ENCODE data around the gene ABCA4. TPM values are rescaled to one million over a fixed set of nuclear protein-coding genes. Genes with fewer than 3 reads are reported as not detected.

Gene ABCA4
- total RNA-seq, 1 donor from 2014 or later: 6.0 TPM

DNA sequence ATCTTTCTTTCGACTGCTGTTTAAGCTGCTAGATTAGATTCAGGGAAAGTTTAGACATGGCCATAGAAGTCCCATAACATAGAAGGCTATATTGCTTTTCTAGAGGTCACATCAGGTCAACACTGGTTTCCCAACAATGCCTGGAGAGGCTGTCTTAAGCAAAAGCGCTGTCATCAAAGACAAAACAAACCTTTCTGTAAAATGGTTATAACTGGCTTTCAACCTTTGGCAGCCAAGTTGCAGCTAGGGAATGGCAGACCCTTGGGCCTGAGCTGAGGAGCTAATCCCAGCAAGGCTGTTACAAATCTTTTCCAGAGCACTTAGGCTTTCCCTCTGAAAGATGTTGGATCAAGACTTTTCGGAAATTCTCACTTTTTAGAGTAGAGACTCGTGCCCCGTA lies 11.2 kb upstream of the ABCA4 start:
- no peaks in the 10 kb centered on the region for H3K27me3 Mint-ChIP-seq (ENCODE audit: unreplicated experiment)
- TF ChIP-seq, protein P1, sequence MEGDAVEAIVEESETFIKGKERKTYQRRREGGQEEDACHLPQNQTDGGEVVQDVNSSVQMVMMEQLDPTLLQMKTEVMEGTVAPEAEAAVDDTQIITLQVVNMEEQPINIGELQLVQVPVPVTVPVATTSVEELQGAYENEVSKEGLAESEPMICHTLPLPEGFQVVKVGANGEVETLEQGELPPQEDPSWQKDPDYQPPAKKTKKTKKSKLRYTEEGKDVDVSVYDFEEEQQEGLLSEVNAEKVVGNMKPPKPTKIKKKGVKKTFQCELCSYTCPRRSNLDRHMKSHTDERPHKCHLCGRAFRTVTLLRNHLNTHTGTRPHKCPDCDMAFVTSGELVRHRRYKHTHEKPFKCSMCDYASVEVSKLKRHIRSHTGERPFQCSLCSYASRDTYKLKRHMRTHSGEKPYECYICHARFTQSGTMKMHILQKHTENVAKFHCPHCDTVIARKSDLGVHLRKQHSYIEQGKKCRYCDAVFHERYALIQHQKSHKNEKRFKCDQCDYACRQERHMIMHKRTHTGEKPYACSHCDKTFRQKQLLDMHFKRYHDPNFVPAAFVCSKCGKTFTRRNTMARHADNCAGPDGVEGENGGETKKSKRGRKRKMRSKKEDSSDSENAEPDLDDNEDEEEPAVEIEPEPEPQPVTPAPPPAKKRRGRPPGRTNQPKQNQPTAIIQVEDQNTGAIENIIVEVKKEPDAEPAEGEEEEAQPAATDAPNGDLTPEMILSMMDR (IDR thresholded peaks at IDR 0.05): no peak
- DNase-seq (ENCODE audit: extremely low spot score, unreplicated experiment): no peak
- H3K4me3 Mint-ChIP-seq (ENCODE audit: unreplicated experiment): no peak overlapping the region
- peaks cover 6% of the 10 kb centered on the region for H3K36me3 Mint-ChIP-seq (ENCODE audit: unreplicated experiment)
- peaks cover 31% of the 10 kb centered on the region for H3K4me1 Mint-ChIP-seq (ENCODE audit: unreplicated experiment)
- peaks cover 11% of the 10 kb centered on the region for H3K9me3 Mint-ChIP-seq (ENCODE audit: unreplicated experiment)
- H3K27ac Mint-ChIP-seq (ENCODE audit: unreplicated experiment): peak overlapping the region; percentile 66

DNA sequence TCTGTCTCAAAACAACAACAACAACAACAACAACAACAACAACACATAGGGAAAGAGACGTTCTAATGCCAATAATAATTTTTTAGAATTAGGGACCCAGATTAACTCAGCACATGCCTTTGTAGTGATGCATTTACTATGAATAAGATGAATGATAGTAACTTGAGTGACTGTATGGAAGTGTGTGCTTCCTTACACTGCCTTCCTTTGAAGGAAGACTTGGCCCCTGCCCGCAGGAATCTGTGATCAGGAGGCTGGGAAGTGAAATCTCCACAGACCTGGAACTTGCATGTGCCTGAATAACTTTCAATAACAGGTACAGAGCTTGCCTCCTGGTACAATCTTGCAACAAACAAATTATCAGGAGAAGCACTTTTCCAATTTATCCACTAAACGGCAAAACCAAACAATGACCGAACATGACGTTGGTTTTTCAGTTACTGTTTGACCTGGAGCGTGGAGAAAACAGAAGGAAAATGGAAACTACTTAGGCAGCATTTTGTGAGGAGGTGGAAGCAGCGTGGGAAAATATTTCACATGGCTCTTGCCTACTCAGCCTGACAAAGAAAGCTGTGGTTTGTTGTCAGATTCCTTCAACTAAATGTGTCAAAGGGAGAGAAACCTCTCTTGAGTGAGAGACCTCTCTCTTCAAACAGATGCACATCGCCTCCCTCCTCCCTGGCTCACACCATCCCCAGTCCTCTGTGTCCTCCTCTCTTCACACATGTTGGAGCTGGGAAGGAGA lies 10.1 kb upstream of the ABCA4 start:
- Mint-ChIP-seq H3K4me1 (ENCODE audit: unreplicated experiment) (peaks cover 41% of the 10 kb centered on the region), H3K27ac (ENCODE audit: unreplicated experiment) (peak overlapping the region; percentile 66), H3K27me3 (ENCODE audit: unreplicated experiment) (no peaks in the 10 kb centered on the region), H3K4me3 (ENCODE audit: unreplicated experiment) (no peak overlapping the region), H3K36me3 (ENCODE audit: unreplicated experiment) (peaks cover 4% of the 10 kb centered on the region), H3K9me3 (ENCODE audit: unreplicated experiment) (peaks cover 7% of the 10 kb centered on the region)
- no peak for DNase-seq (ENCODE audit: extremely low spot score, unreplicated experiment)
- TF ChIP-seq, protein P1 (IDR thresholded peaks at IDR 0.05): no peak

DNA sequence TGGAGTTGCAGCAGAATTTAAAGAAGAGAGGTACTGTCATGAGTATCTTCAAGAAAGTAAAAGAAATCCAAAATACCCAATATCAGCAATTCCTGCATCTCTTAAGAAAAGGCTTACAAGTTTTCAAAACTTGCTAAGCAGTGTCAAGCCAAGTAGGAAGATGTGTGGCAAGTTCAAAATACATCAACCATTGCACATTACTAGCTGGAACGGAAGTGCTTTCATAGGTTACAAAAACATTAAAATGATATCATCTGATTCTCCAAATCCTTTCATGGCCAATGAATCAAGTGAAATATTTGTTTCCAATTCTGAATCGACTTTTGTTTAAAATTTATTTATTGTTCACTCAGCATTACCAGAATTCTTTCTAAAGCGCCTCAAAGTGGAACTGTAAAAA lies 5.7 kb upstream of the ABCA4 start:
- Mint-ChIP-seq H3K4me3 (ENCODE audit: unreplicated experiment) (no peak overlapping the region), H3K4me1 (ENCODE audit: unreplicated experiment) (peaks cover 43% of the 10 kb centered on the region), H3K27ac (ENCODE audit: unreplicated experiment) (peak overlapping the region; percentile 28), H3K36me3 (ENCODE audit: unreplicated experiment) (peaks cover under 1% of the 10 kb centered on the region), H3K9me3 (ENCODE audit: unreplicated experiment) (no peaks in the 10 kb centered on the region), H3K27me3 (ENCODE audit: unreplicated experiment) (no peaks in the 10 kb centered on the region)
- no peak for DNase-seq (ENCODE audit: extremely low spot score, unreplicated experiment)
- TF ChIP-seq, protein P1 (IDR thresholded peaks at IDR 0.05): no peak

DNA sequence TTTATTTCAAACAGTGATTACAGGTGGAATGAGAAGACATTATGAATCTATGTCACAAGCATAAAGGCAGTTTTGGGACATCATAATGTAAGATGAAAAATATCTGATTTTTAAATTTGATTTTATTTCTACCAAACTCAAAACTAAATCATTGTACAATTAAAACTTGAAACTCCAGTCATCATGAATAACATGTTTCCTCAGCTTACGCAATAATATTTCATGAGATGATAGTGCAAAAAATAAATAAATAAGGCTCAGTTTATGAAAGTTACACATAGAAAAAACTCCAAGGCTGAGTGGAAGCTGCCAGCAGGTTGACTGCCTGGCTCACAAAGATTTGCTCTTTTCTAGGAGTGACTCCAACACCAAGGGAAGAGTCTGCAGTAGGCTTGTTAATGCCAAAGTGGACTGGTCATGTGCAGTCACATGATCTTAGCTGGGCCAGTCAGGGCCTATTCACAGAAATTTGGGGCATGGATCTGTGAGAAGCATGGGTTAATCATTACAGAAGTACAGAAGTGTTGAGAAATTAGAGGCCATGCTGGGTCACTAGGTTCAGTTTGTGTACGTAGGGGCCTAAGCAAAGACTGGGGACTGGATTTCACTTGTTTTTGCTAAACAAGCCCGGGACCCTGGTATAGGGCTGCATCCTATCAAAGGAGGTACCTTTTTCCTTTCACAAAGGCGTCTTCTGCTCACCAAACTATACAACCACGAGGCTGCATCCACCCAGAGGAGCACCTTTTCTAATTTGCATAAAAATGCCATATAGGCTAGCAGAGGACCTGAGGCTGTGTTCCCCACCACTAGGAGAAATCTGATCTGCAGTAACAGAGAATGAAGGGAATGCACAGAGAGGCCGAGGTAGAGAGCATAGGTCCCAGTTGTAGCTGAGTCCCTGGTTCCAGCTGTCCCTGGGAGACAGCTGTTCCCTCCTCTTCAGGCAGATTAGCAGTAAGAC lies 4.9 kb upstream of the ABCA4 start:
- Mint-ChIP-seq H3K4me3 (ENCODE audit: unreplicated experiment) (no peak overlapping the region), H3K36me3 (ENCODE audit: unreplicated experiment) (peaks cover 2% of the 10 kb centered on the region), H3K27me3 (ENCODE audit: unreplicated experiment) (no peaks in the 10 kb centered on the region), H3K9me3 (ENCODE audit: unreplicated experiment) (no peaks in the 10 kb centered on the region), H3K4me1 (ENCODE audit: unreplicated experiment) (peaks cover 36% of the 10 kb centered on the region), H3K27ac (ENCODE audit: unreplicated experiment) (no peak overlapping the region)
- no peak for DNase-seq (ENCODE audit: extremely low spot score, unreplicated experiment)
- TF ChIP-seq, protein P1 (IDR thresholded peaks at IDR 0.05): no peak

DNA sequence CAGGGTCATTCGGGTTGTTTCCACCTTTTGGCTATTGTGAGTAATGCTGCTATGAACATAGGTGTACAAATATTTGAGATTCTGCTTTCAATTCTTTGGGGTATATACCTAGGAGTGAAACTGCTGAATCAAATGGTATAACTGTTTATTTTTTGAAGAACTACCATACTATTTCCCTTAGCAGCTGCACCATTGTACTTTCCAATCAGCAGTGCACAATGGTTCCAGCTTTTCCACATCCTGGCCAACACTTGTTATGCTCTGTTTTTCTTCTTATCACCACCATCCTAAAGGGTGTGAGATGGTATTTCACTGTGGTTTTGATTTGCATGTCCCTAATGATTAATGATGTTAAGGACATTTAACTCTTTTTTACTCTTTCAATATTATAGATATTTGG lies 3.6 kb upstream of the ABCA4 start:
- peaks cover 2% of the 10 kb centered on the region for H3K36me3 Mint-ChIP-seq (ENCODE audit: unreplicated experiment)
- H3K4me1 Mint-ChIP-seq (ENCODE audit: unreplicated experiment): peaks cover 42% of the 10 kb centered on the region
- no peak overlapping the region for H3K27ac Mint-ChIP-seq (ENCODE audit: unreplicated experiment)
- H3K9me3 Mint-ChIP-seq (ENCODE audit: unreplicated experiment): no peaks in the 10 kb centered on the region
- H3K4me3 Mint-ChIP-seq (ENCODE audit: unreplicated experiment): no peak overlapping the region
- DNase-seq (ENCODE audit: extremely low spot score, unreplicated experiment): no peak
- TF ChIP-seq, protein P1 (IDR thresholded peaks at IDR 0.05): no peak
- H3K27me3 Mint-ChIP-seq (ENCODE audit: unreplicated experiment): no peaks in the 10 kb centered on the region

Data from osteocyte (in vitro differentiated cells).